ENCODE data around the gene AP2A1. TPM values are rescaled to one million over a fixed set of nuclear protein-coding genes. Genes with fewer than 3 reads are reported as not detected.

Gene AP2A1
- total and polyA plus RNA-seq, 2 of the 13 experiments (the other 11 are each of a cell fraction or from before 2014, with no cell fraction given), result 22.7 to 39.7 TPM

DNA sequence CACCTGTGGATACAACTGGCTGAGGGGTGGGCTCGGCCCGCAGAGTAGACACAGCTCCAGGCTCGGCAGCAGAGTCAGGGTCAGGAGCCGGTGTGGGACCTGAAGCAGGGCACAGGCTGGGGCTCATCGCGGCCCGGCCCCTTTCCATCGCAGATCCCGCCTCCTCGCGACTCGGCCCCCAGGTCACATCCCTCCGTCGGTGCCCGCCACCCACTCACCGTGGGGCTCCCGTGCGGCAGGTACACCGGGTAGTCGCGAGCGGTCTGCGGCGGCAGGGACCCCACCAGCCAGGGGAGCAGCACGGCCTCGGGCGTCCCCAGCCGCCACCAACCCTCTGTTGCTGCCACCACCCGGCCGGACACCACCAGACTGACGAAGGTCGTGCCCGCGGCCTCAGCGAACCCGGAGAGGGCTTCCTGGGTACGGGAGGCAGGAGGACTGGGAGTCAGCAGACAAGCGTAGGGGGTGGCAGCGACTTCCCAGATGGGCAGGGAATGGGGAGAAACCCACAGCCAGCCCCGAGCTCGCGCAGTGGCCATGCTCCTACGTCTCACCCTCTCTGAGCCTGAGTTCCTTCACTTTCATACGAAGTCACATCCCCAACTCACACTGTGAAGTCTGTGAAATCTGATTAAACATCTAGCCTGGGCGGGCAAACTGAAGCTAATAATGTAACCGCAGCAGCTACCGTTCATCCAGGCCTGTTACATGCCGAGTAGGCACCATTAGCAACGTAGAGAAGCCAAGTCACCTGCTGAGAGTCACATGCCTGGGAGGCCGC, 42.5 kb downstream of the AP2A1 start (continued):
- TF ChIP-seq ZBTB40 (IDR thresholded peaks at IDR 0.05) (no peak), ZBTB40 (CRISPR knock-in tag; IDR thresholded peaks at IDR 0.05) (0 out of 2 replicates have a peak, but pooled peaks have one; percentile 44), CENPX (CRISPR knock-in tag; IDR thresholded peaks at IDR 0.05) (no peak), ZNF883 (CRISPR knock-in tag; IDR thresholded peaks at IDR 0.05; ENCODE audit: not compliant biosample characterization) (peak; percentile 29), ZNF879 (CRISPR knock-in tag; IDR thresholded peaks at IDR 0.05) (no peak), NFYC (CRISPR knock-in tag; IDR thresholded peaks at IDR 0.05) (no peak), SMAD1 (CRISPR knock-in tag; IDR thresholded peaks at IDR 0.05; ENCODE audit: borderline replicate concordance, low read depth) (peak; percentile 63; the same call in 1 of the 2 replicates), ZNF274 (CRISPR knock-in tag; IDR thresholded peaks at IDR 0.05) (peak; percentile 66; the same call in 1 of the 2 replicates), ZNF607 (CRISPR knock-in tag; IDR thresholded peaks at IDR 0.05; ENCODE audit: borderline replicate concordance) (peak; percentile 57; the same call in 1 of the 2 replicates)
- TF ChIP-seq, protein P1, sequence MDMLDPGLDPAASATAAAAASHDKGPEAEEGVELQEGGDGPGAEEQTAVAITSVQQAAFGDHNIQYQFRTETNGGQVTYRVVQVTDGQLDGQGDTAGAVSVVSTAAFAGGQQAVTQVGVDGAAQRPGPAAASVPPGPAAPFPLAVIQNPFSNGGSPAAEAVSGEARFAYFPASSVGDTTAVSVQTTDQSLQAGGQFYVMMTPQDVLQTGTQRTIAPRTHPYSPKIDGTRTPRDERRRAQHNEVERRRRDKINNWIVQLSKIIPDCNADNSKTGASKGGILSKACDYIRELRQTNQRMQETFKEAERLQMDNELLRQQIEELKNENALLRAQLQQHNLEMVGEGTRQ (IDR thresholded peaks at IDR 0.05; ENCODE audit: low read depth, low read length), result no peak
- TF ChIP-seq, protein P1 (CRISPR knock-in tag; IDR thresholded peaks at IDR 0.05; ENCODE audit: borderline replicate concordance), result 0 out of 2 replicates have a peak, but pooled peaks have one; percentile 39
- TF ChIP-seq, protein P2, sequence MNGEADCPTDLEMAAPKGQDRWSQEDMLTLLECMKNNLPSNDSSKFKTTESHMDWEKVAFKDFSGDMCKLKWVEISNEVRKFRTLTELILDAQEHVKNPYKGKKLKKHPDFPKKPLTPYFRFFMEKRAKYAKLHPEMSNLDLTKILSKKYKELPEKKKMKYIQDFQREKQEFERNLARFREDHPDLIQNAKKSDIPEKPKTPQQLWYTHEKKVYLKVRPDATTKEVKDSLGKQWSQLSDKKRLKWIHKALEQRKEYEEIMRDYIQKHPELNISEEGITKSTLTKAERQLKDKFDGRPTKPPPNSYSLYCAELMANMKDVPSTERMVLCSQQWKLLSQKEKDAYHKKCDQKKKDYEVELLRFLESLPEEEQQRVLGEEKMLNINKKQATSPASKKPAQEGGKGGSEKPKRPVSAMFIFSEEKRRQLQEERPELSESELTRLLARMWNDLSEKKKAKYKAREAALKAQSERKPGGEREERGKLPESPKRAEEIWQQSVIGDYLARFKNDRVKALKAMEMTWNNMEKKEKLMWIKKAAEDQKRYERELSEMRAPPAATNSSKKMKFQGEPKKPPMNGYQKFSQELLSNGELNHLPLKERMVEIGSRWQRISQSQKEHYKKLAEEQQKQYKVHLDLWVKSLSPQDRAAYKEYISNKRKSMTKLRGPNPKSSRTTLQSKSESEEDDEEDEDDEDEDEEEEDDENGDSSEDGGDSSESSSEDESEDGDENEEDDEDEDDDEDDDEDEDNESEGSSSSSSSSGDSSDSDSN (CRISPR knock-in tag; IDR thresholded peaks at IDR 0.05), result peak; percentile 90
